HCT116 (cell line): ENCODE data around the gene TCERG1L. TPM values are rescaled to one million over a fixed set of nuclear protein-coding genes. Genes with fewer than 3 reads are reported as not detected.

ENCODE experiments used
- ATAC-seq: fragments of 200-7000 bp; cut with Tn5 transposase; 2 replicates; pipeline ENCODE4 v1.9.1; 2020; ENCODE audit warnings: mild to moderate bottlenecking, moderate library complexity
- BruUV-seq: library from RNA; stranded (reverse); fragments of 400-500 nt; replicated peaks from 2 replicates; lab custom pipeline; 2021; lab: Mats Ljungman, UMichigan
- CTCF ChIA-PET: fragments of 300-600 bp; sonication (Branson Sonifier 250); formaldehyde crosslinking; loops from one replicate; lab custom pipeline; 2021; ENCODE audit warnings: antibody characterized with exemption; lab: Charles Lee
- POLR2A ChIA-PET: fragments of 300-600, 350-600 bp; sonication (Branson Sonifier 250); formaldehyde crosslinking; loops from one replicate; lab custom pipeline; 2021; ENCODE audit warnings: antibody characterized with exemption; lab: Charles Lee
- RAD21 ChIA-PET, 2 experiments: fragments of 300-600 bp; sonication (Branson Sonifier 250); formaldehyde crosslinking; loops; one replicate each; lab custom pipeline; 2023; ENCODE audit warnings: low total read pairs in 2 of 2; ENCODE audit not compliant: uncharacterized antibody in 2 of 2, unreplicated experiment in 2 of 2, low non-redundant PET in 1 of 2; lab: Charles Lee
- DNase-seq: peaks from one replicate; pipeline ENCODE4 v3.0.0-alpha.2; 2010; ENCODE audit warnings: low read depth, low spot score
- H2AFZ ChIP-seq: fragments of 200-600 bp; shearing (Covaris generic), sonication (generic); 2 replicates; pipeline ENCODE4 v1.6.1; 2017; ENCODE audit warnings: low read depth, mixed run types, mixed read lengths, antibody characterized with exemption, low read length; ENCODE audit not compliant: poor library complexity, severe bottlenecking
- H3K27ac ChIP-seq: 2 replicates; pipeline ENCODE4 v1.5.1; 2012; ENCODE audit warnings: low read depth, low read length
- H3K27me3 ChIP-seq: fragments of 200-600 bp; sonication (generic); 2 replicates; pipeline ENCODE4 v1.6.1; 2016; ENCODE audit warnings: mixed run types, low read length, mixed read lengths; ENCODE audit not compliant: insufficient read depth
- H3K36me3 ChIP-seq, 2 experiments: fragments of 200-500 bp in 1 of 2; fragments of 200-600 bp in 1 of 2; sonication (Bioruptor generic) in 1 of 2; sonication (generic) in 1 of 2; 2 replicates each; pipeline versions ENCODE4 v1.5.1 to v1.6.1; 2014 to 2016; ENCODE audit warnings: low read length in 2 of 2, inconsistent platforms in 1 of 2, mixed read lengths in 1 of 2, mixed run types in 1 of 2; ENCODE audit not compliant: insufficient read depth in 2 of 2, control insufficient read depth in 1 of 2
- H3K4me1 ChIP-seq, 2 experiments: fragments of 200-600 bp in 1 of 2; sonication (generic) in 1 of 2; 2 replicates each; pipeline versions ENCODE4 v1.5.1 to v1.6.1; 2012 to 2017; ENCODE audit warnings: low read length in 2 of 2, inconsistent platforms in 1 of 2, mild to moderate bottlenecking in 1 of 2, mixed read lengths in 1 of 2, mixed run types in 1 of 2, moderate library complexity in 1 of 2; ENCODE audit not compliant: insufficient read depth in 2 of 2, control insufficient read depth in 1 of 2
- H3K4me2 ChIP-seq: fragments of 200-600 bp; sonication (generic); 2 replicates; pipeline ENCODE4 v1.6.1; 2017; ENCODE audit warnings: mixed run types, low read length, mixed read lengths
- H3K4me3 ChIP-seq, 2 experiments: fragments of 200-600 bp in 1 of 2; sonication (generic) in 1 of 2; replicated peaks in 1 of 2; 2 replicates each; pipeline ENCODE4 v1.5.1; 2011 to 2016; ENCODE audit warnings: low read length in 2 of 2, control low read depth in 1 of 2, low read depth in 1 of 2, mild to moderate bottlenecking in 1 of 2, mixed read lengths in 1 of 2, mixed run types in 1 of 2
- H3K79me2 ChIP-seq: fragments of 200-600 bp; sonication (generic); 2 replicates; pipeline ENCODE4 v1.6.1; 2017; ENCODE audit warnings: mild to moderate bottlenecking, mixed run types, low read length, moderate library complexity, mixed read lengths; ENCODE audit not compliant: insufficient read depth
- H3K9ac ChIP-seq: fragments of 200-600 bp; sonication (generic); 2 replicates; pipeline ENCODE4 v1.6.1; 2016; ENCODE audit warnings: low read length, mixed read lengths
- H3K9me2 ChIP-seq: fragments of 200-600 bp; sonication (generic), shearing (Covaris generic); 2 replicates; pipeline ENCODE4 v1.6.1; 2017; ENCODE audit warnings: mixed run types, mild to moderate bottlenecking, moderate library complexity; ENCODE audit not compliant: insufficient read depth
- H3K9me3 ChIP-seq, 2 experiments: fragments of 200-500 bp in 1 of 2; fragments of 200-600 bp in 1 of 2; sonication (Bioruptor generic) in 1 of 2; sonication (generic) in 1 of 2; 2 replicates each; pipeline ENCODE4 v1.6.1; 2014 to 2017; ENCODE audit warnings: low read length in 2 of 2, mixed read lengths in 2 of 2, inconsistent platforms in 1 of 2, low read depth in 1 of 2, mild to moderate bottlenecking in 1 of 2, mixed run types in 1 of 2, moderate library complexity in 1 of 2; ENCODE audit not compliant: control insufficient read depth in 1 of 2, insufficient read depth in 1 of 2
- H4K20me1 ChIP-seq: fragments of 200-600 bp; sonication (generic), shearing (Covaris generic); 2 replicates; pipeline ENCODE4 v1.6.1; 2017; ENCODE audit warnings: mixed run types, mild to moderate bottlenecking, moderate library complexity; ENCODE audit not compliant: insufficient read depth
- ATF3 ChIP-seq: IDR thresholded peaks from 2 replicates; pipeline ENCODE4 v1.6.1; 2012
- CBX3 ChIP-seq: IDR thresholded peaks from 2 replicates; pipeline ENCODE4 v1.6.1; 2012; ENCODE audit warnings: low read depth
- CEBPB ChIP-seq: IDR thresholded peaks from 2 replicates; pipeline ENCODE4 v1.6.1; 2012; ENCODE audit warnings: low read depth
- ELF1 ChIP-seq: IDR thresholded peaks from 2 replicates; pipeline ENCODE4 v1.6.1; 2012; ENCODE audit warnings: low read depth, borderline replicate concordance
- EZH2 ChIP-seq: fragments of 200-600 bp; sonication (generic); IDR thresholded peaks from 2 replicates; pipeline ENCODE4 v1.6.1; 2017; ENCODE audit warnings: antibody characterized with exemption, mixed run types
- EZH2phosphoT487 ChIP-seq: fragments of 200-600 bp; IDR thresholded peaks from 2 replicates; pipeline ENCODE4 v1.6.1; 2018; ENCODE audit warnings: antibody characterized with exemption, borderline replicate concordance
- FOSL1 ChIP-seq: IDR thresholded peaks from 2 replicates; pipeline ENCODE4 v1.6.1; 2012; ENCODE audit warnings: low read depth
- MAX ChIP-seq: IDR thresholded peaks from 2 replicates; pipeline ENCODE4 v1.6.1; 2012
- POLR2A ChIP-seq: IDR thresholded peaks from 2 replicates; pipeline ENCODE4 v1.7.0; 2011; ENCODE audit warnings: borderline replicate concordance; ENCODE audit not compliant: insufficient read depth, insufficient read length; ENCODE audit errors: extremely low read depth
- POLR2AphosphoS5 ChIP-seq: IDR thresholded peaks from 2 replicates; pipeline ENCODE4 v1.6.1; 2011; ENCODE audit warnings: mild to moderate bottlenecking, low read depth, low read length, moderate library complexity
- SP1 ChIP-seq: IDR thresholded peaks from 2 replicates; pipeline ENCODE4 v1.6.1; 2012; ENCODE audit warnings: low read depth
- YY1 ChIP-seq: IDR thresholded peaks from 2 replicates; pipeline ENCODE4 v1.6.1; 2011; ENCODE audit warnings: low read length, low read depth, moderate library complexity, mild to moderate bottlenecking; ENCODE audit not compliant: insufficient replicate concordance; ENCODE audit errors: extremely low read depth
- ZNF274 ChIP-seq: fragments of 200-500 bp; sonication (Bioruptor generic); IDR thresholded peaks from 2 replicates; pipeline ENCODE4 v1.6.1; 2014; ENCODE audit warnings: mild to moderate bottlenecking, low read depth, low read length, inconsistent platforms
- intact Hi-C: fragments of 100-400 bp; cut with micrococcal nuclease; formaldehyde crosslinking; loops from 2 replicates; pipeline ENCODE4 v1.10.0; 2022
- total RNA-seq: library from RNA; stranded (reverse); gene quantifications from one replicate; pipeline ENCODE4 v1.2.1, GENCODE V29; 2021; ENCODE audit not compliant: unreplicated experiment
- TF ChIP-seq, protein P1 (sequence below), 3 experiments: fragments of 200-600 bp in 1 of 3; sonication (generic) in 1 of 3; IDR thresholded peaks in 2 of 3; conservative IDR thresholded peaks in 1 of 3; 2 replicates each; pipeline ENCODE4 v1.5.1; 2012 to 2017; ENCODE audit warnings: low read depth in 2 of 3, low read length in 2 of 3, antibody characterized with exemption in 1 of 3, borderline replicate concordance in 1 of 3, control low read depth in 1 of 3, mild to moderate bottlenecking in 1 of 3, mixed read lengths in 1 of 3, mixed run types in 1 of 3, moderate library complexity in 1 of 3; ENCODE audit not compliant: insufficient read depth in 1 of 3
- TF ChIP-seq, protein P2 (sequence below): IDR thresholded peaks from 2 replicates; pipeline ENCODE4 v1.6.1; 2012; ENCODE audit warnings: low read depth

The TCERG1L gene
- total RNA-seq, 1 experiment from 2014 or later = not detected

DNA sequence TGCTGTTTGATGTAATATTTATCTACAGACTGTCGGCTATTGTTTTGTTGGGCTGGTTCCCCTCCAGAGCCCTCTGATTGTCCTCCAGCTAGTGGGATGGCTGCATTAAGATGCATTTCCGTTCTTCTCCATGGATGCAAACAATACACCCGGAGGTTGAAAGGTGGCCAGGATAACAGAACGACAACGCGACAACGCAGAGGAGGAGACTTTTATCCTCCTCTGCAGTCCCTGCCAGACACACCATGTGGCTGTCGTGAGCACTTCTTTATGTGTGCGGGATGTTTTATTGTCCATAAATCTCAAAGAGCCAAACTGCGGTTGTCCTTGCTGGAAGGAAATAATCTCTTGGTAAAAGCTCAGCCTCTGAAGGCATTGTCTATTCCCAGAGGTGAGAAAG is 39.1 kb upstream of the TCERG1L start:
- no peak for ATAC-seq
- CTCF ChIA-PET = no interaction called here
- Histone ChIP-seq H3K36me3 (no peaks in the 10 kb centered on the region), H3K27ac (no peak overlapping the region), H3K4me3 (no peak overlapping the region), H3K4me2 (no peak overlapping the region), H3K79me2 (no peaks in the 10 kb centered on the region), H4K20me1 (no peaks in the 10 kb centered on the region), H3K27me3 (no peaks in the 10 kb centered on the region), H3K4me1 (no peaks in the 10 kb centered on the region), H3K9me2 (no peaks in the 10 kb centered on the region), H3K9ac (no peak overlapping the region), H3K9me3 (no peaks in the 10 kb centered on the region), H2AFZ (no peak overlapping the region)
- BruUV-seq = no TSS peak
- POLR2A ChIA-PET = no interaction called here
- DNase-seq = no peak
- RAD21 ChIA-PET = no interaction called here
- TF ChIP-seq CBX3 = no peak
- TF ChIP-seq, protein P1, sequence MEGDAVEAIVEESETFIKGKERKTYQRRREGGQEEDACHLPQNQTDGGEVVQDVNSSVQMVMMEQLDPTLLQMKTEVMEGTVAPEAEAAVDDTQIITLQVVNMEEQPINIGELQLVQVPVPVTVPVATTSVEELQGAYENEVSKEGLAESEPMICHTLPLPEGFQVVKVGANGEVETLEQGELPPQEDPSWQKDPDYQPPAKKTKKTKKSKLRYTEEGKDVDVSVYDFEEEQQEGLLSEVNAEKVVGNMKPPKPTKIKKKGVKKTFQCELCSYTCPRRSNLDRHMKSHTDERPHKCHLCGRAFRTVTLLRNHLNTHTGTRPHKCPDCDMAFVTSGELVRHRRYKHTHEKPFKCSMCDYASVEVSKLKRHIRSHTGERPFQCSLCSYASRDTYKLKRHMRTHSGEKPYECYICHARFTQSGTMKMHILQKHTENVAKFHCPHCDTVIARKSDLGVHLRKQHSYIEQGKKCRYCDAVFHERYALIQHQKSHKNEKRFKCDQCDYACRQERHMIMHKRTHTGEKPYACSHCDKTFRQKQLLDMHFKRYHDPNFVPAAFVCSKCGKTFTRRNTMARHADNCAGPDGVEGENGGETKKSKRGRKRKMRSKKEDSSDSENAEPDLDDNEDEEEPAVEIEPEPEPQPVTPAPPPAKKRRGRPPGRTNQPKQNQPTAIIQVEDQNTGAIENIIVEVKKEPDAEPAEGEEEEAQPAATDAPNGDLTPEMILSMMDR (IDR thresholded peaks at IDR 0.05 in 2 of 3, conservative IDR thresholded peaks at IDR 0.05 in 1 of 3; ENCODE audit: borderline replicate concordance in 1 of 3, insufficient read depth in 1 of 3, low read depth in 2 of 3, low read length in 2 of 3) = no peak
- TF ChIP-seq ATF3 = no peak
- no peak for TF ChIP-seq EZH2
- TF ChIP-seq SP1 = no peak
- intact Hi-C loops = no loop called here

DNA sequence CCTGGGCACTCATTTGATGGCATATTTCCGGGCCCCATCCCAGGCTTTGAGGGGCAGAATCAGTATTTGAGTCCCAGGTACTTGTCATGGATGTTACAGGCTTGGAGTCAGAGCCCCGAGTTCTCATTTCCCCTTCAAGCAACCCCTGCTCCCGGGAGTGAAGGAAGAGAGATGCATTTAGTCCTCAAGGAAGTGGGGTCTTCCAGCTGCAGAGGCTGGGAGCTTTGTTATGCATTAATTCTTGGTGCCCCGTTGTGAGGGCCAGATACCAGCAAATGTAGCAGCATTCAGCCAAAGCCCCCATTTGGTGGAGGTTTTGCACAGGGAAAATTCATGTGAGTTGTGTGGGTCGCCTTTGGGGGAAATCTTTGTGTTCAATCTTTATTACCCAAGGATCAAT is 38.7 kb upstream of the TCERG1L start:
- no TSS peak for BruUV-seq
- intact Hi-C loops = no loop called here
- ChIA-PET POLR2A (no interaction called here), CTCF (no interaction called here), RAD21 (no interaction called here)
- Histone ChIP-seq H3K9me3 (no peaks in the 10 kb centered on the region), H3K9ac (no peak overlapping the region), H3K4me3 (no peak overlapping the region), H3K9me2 (no peaks in the 10 kb centered on the region), H3K4me1 (no peaks in the 10 kb centered on the region), H3K27me3 (no peaks in the 10 kb centered on the region), H2AFZ (no peak overlapping the region), H3K4me2 (no peak overlapping the region), H3K27ac (no peak overlapping the region), H3K36me3 (no peaks in the 10 kb centered on the region), H4K20me1 (no peaks in the 10 kb centered on the region), H3K79me2 (no peaks in the 10 kb centered on the region)
- DNase-seq (no peak), ATAC-seq (no peak)
- TF ChIP-seq EZH2 (no peak), ELF1 (no peak), EZH2phosphoT487 (no peak), FOSL1 (no peak), MAX (no peak), POLR2A (no peak), ZNF274 (no peak), YY1 (no peak), CEBPB (no peak), POLR2AphosphoS5 (no peak)
- TF ChIP-seq, protein P2, sequence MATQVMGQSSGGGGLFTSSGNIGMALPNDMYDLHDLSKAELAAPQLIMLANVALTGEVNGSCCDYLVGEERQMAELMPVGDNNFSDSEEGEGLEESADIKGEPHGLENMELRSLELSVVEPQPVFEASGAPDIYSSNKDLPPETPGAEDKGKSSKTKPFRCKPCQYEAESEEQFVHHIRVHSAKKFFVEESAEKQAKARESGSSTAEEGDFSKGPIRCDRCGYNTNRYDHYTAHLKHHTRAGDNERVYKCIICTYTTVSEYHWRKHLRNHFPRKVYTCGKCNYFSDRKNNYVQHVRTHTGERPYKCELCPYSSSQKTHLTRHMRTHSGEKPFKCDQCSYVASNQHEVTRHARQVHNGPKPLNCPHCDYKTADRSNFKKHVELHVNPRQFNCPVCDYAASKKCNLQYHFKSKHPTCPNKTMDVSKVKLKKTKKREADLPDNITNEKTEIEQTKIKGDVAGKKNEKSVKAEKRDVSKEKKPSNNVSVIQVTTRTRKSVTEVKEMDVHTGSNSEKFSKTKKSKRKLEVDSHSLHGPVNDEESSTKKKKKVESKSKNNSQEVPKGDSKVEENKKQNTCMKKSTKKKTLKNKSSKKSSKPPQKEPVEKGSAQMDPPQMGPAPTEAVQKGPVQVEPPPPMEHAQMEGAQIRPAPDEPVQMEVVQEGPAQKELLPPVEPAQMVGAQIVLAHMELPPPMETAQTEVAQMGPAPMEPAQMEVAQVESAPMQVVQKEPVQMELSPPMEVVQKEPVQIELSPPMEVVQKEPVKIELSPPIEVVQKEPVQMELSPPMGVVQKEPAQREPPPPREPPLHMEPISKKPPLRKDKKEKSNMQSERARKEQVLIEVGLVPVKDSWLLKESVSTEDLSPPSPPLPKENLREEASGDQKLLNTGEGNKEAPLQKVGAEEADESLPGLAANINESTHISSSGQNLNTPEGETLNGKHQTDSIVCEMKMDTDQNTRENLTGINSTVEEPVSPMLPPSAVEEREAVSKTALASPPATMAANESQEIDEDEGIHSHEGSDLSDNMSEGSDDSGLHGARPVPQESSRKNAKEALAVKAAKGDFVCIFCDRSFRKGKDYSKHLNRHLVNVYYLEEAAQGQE = no peak
